Stimulated activated CD4-positive, alpha-beta T cell treated with anti-CD3 and anti-CD28 coated beads, Interleukin-4, amount 100 ng/mL, for 24 hours (primary cell): ENCODE data around the gene COL4A2.

Source experiments
- DNase-seq: peaks from one replicate; pipeline ENCODE4 v3.0.0-alpha.2; 2020

The COL4A2 gene

GRCh38 chr13:110360598-110360997, 53.5 kb downstream of the COL4A2 start:
- DNase-seq: no peak

- DNase-seq: no peak
These were observed 54.4 kb downstream of the COL4A2 start for GRCh38 chr13:110361365-110361911.

GRCh38 chr13:110363010-110363409, 55.9 kb downstream of the COL4A2 start:
- DNase-seq: no peak

- DNase-seq: no peak
These were observed 57.0 kb downstream of the COL4A2 start for GRCh38 chr13:110364081-110364480.

- no peak for DNase-seq
These were observed 58.8 kb downstream of the COL4A2 start for GRCh38 chr13:110365876-110366275.

- no peak for DNase-seq
These were observed 59.6 kb downstream of the COL4A2 start for GRCh38 chr13:110366733-110367132.

GRCh38 chr13:110367620-110368019, 60.5 kb downstream of the COL4A2 start:
- DNase-seq: no peak

- DNase-seq: no peak
These were observed 61.3 kb downstream of the COL4A2 start for GRCh38 chr13:110368408-110368807.

GRCh38 chr13:110369400-110369799, 62.3 kb downstream of the COL4A2 start:
- DNase-seq: no peak

GRCh38 chr13:110371550-110372465, 64.7 kb downstream of the COL4A2 start:
- no peak for DNase-seq

- no peak for DNase-seq
These were observed 65.6 kb downstream of the COL4A2 start for GRCh38 chr13:110372676-110373075.

- no peak for DNase-seq
These were observed 66.5 kb downstream of the COL4A2 start for GRCh38 chr13:110373617-110374016.

- no peak for DNase-seq
These were observed 67.6 kb downstream of the COL4A2 start for GRCh38 chr13:110374431-110375370.

GRCh38 chr13:110376120-110376519, 69.0 kb downstream of the COL4A2 start:
- no peak for DNase-seq

GRCh38 chr13:110377178-110377825, 70.2 kb downstream of the COL4A2 start:
- DNase-seq: no peak

- DNase-seq: no peak
These were observed 70.7 kb downstream of the COL4A2 start for GRCh38 chr13:110377826-110378201.

GRCh38 chr13:110379358-110379757, 72.3 kb downstream of the COL4A2 start:
- no peak for DNase-seq

GRCh38 chr13:110379905-110380341, 72.8 kb downstream of the COL4A2 start:
- no peak for DNase-seq

- DNase-seq: no peak
These were observed 73.4 kb downstream of the COL4A2 start for GRCh38 chr13:110380359-110381028.

- DNase-seq: no peak
These were observed 73.9 kb downstream of the COL4A2 start for GRCh38 chr13:110381029-110381360.

GRCh38 chr13:110382229-110382628, 75.1 kb downstream of the COL4A2 start:
- no peak for DNase-seq

GRCh38 chr13:110382830-110383229, 75.7 kb downstream of the COL4A2 start:
- DNase-seq: no peak
